Thyroid gland (tissue), 4 donors: Measurements from ENCODE around the gene HOXA3. TPM values are rescaled to one million over a fixed set of nuclear protein-coding genes. Genes with fewer than 3 reads are reported as not detected.

ENCODE experiments used
- DNase-seq, 2 donors: peaks; one replicate each; pipeline ENCODE4 v3.0.0-alpha.2; 2019
- H3K27ac ChIP-seq, 3 donors: fragments of 200-600 bp; sonication (generic); 1 replicate in 2 of 3; 2 replicates in 1 of 3; pipeline ENCODE4 v1.5.1; 2016 to 2019; ENCODE audit warnings: mild to moderate bottlenecking in 1 of 3, moderate library complexity in 1 of 3
- H3K27me3 ChIP-seq: fragments of 200-600 bp; sonication (generic); one replicate; pipeline ENCODE4 v1.5.1; 2019
- H3K36me3 ChIP-seq, 2 donors: fragments of 200-600 bp; sonication (generic); one replicate each; pipeline ENCODE4 v1.5.1; 2016 to 2019
- H3K4me1 ChIP-seq, 2 donors: fragments of 200-600 bp; sonication (generic); one replicate each; pipeline ENCODE4 v1.5.1; 2017 to 2019
- H3K4me3 ChIP-seq, 3 donors: fragments of 200-600 bp; sonication (generic); replicated peaks in 1 of 3; 1 replicate in 2 of 3; 2 replicates in 1 of 3; pipeline ENCODE4 v1.5.1; 2016; ENCODE audit warnings: mild to moderate bottlenecking in 1 of 3
- H3K9me3 ChIP-seq: fragments of 200-600 bp; sonication (generic); one replicate; pipeline ENCODE4 v1.5.1; 2017
- POLR2A ChIP-seq, 2 donors: fragments of 450-650 bp; IDR thresholded peaks; one replicate each; pipeline ENCODE4 v1.6.1; 2017; ENCODE audit warnings: antibody characterized with exemption in 2 of 2, mild to moderate bottlenecking in 2 of 2, moderate library complexity in 1 of 2
- WGBS, 2 donors: methylation state at CpG; one replicate each; pipeline ENCODE4 v1.1.5; 2017; 5-methylcytosine and 5-hydroxymethylcytosine counted together
- intact Hi-C: fragments of 100-400 bp; cut with DNase I; formaldehyde crosslinking; loops from one replicate; pipeline ENCODE4 v1.15.1; 2023
- total RNA-seq, 4 donors: library from RNA; depleted of rRNA; stranded (reverse); fragments of >200 nt; gene quantifications; one replicate each; pipeline ENCODE4 v1.2.3, GENCODE V29; 2016
- TF ChIP-seq, protein P1 (sequence below), 6 experiments: fragments of 200-600 bp in 3 of 6; fragments of 450-650 bp in 3 of 6; sonication (generic) in 3 of 6; IDR thresholded peaks; one replicate each; pipeline ENCODE4 v1.5.1; 2016 to 2019; ENCODE audit warnings: antibody characterized with exemption in 6 of 6, mild to moderate bottlenecking in 2 of 6, inconsistent platforms in 1 of 6, moderate library complexity in 1 of 6

HOXA3 gene
- total RNA-seq, 4 donors from 2014 or later: 0.94 to 6.1 (median 1.9) TPM

GRCh38 chr7:27143023-27143949 lies 9.1 kb downstream of the HOXA3 start, which contains the start of gene HOXA5:
TSS of gene HOXA5 (minus strand) at chr7:27143681. CDS start at chr7:27143607, 74 bp downstream.
- intact Hi-C loops: no loop called here
- peaks cover 86% of the 10 kb centered on the region for H3K27me3 ChIP-seq
- H3K4me1 ChIP-seq: peaks cover 14 to 23% of the 10 kb centered on the region in 2 donors
- 16 to 19% methylated on average over 25 to 27 of the region's 86 CpGs for WGBS, 2 donors
- DNase-seq: no peak
- H3K4me3 ChIP-seq: peak within 1 kb of the TSS in 1 of 3 donors; percentile 14
- TF ChIP-seq POLR2A (IDR thresholded peaks at IDR 0.05): peak in 1 of 2 donors; percentile 51
- TF ChIP-seq, protein P1, sequence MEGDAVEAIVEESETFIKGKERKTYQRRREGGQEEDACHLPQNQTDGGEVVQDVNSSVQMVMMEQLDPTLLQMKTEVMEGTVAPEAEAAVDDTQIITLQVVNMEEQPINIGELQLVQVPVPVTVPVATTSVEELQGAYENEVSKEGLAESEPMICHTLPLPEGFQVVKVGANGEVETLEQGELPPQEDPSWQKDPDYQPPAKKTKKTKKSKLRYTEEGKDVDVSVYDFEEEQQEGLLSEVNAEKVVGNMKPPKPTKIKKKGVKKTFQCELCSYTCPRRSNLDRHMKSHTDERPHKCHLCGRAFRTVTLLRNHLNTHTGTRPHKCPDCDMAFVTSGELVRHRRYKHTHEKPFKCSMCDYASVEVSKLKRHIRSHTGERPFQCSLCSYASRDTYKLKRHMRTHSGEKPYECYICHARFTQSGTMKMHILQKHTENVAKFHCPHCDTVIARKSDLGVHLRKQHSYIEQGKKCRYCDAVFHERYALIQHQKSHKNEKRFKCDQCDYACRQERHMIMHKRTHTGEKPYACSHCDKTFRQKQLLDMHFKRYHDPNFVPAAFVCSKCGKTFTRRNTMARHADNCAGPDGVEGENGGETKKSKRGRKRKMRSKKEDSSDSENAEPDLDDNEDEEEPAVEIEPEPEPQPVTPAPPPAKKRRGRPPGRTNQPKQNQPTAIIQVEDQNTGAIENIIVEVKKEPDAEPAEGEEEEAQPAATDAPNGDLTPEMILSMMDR (IDR thresholded peaks at IDR 0.05): peak in 2 of 6 experiments; percentile 34 to 45
- no peaks in the 10 kb centered on the region for H3K36me3 ChIP-seq
- H3K9me3 ChIP-seq: no peaks in the 10 kb centered on the region
- peak within 1 kb of the TSS in 2 of 3 donors; percentile 27 to 55 for H3K27ac ChIP-seq

DNA sequence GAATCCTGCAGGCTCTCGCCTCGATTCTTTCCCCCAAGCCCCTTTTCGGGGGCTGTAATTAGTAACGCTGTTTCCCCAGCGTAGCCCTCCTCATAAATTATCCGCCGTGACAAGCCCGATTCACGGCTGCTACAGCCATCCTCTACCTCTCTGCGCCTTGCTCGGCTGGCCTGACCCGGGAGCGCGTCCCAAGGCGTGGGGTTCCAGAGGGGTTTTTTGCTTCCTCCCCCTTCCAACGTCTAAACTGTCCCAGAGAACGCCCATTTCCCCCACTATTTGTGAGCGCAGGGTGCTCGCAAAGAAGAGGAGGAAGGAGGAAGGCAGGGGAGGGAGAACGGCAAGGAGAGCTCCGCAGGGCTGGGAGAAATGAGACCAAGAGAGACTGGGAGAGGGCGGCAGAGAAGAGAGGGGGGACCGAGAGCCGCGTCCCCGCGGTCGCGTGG lies 9.8 kb downstream of the HOXA3 start:
- no peak for DNase-seq
- H3K27ac ChIP-seq: peak overlapping the region in 1 of 3 donors; percentile 55
- peak overlapping the region in 1 of 3 donors; percentile 14 for H3K4me3 ChIP-seq
- no peaks in the 10 kb centered on the region for H3K36me3 ChIP-seq
- no peaks in the 10 kb centered on the region for H3K9me3 ChIP-seq
- H3K27me3 ChIP-seq: peaks cover 81% of the 10 kb centered on the region
- TF ChIP-seq, protein P1 (IDR thresholded peaks at IDR 0.05): no peak
- TF ChIP-seq POLR2A (IDR thresholded peaks at IDR 0.05): no peak
- intact Hi-C loops: no loop called here
- WGBS, 2 donors: 3 to 15% methylated on average over 29 of the region's 29 CpGs
- H3K4me1 ChIP-seq: peaks cover 11 to 17% of the 10 kb centered on the region in 2 donors

DNA sequence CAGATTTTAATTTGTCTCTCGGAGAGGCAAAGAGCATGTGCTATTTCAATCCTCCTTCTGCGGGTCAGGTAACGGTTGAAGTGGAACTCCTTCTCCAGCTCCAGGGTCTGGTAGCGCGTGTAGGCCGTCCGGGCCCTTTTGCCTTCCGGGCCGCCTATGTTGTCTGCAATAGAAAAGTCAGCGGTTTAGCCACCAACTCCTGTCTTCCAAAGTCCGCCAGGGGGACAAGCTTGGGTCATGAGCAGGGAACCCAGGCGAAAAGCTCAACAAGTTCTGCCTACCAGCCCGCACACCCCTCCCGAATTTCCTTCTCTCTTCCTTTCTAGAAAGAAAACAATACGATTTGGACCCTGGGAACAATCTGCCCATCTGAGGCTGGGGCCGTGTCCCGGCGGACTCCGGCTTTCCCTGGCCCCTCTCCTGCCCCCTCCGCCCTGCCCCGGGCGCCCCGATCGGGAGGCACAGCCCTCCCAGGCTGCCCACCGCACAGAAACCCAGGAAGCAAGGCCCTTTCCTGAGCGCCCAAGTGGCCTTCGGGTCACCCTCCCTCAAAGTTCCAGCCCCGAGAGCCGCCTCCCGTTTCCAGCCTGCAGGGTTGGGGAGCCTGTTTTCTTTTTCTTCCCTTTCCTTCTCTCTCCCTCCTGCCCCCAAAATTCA lies 10.3 kb downstream of the HOXA3 start:
- Histone ChIP-seq H3K27me3 (peaks cover 78% of the 10 kb centered on the region), H3K4me1 (peaks cover 11 to 16% of the 10 kb centered on the region in 2 donors)

DNA sequence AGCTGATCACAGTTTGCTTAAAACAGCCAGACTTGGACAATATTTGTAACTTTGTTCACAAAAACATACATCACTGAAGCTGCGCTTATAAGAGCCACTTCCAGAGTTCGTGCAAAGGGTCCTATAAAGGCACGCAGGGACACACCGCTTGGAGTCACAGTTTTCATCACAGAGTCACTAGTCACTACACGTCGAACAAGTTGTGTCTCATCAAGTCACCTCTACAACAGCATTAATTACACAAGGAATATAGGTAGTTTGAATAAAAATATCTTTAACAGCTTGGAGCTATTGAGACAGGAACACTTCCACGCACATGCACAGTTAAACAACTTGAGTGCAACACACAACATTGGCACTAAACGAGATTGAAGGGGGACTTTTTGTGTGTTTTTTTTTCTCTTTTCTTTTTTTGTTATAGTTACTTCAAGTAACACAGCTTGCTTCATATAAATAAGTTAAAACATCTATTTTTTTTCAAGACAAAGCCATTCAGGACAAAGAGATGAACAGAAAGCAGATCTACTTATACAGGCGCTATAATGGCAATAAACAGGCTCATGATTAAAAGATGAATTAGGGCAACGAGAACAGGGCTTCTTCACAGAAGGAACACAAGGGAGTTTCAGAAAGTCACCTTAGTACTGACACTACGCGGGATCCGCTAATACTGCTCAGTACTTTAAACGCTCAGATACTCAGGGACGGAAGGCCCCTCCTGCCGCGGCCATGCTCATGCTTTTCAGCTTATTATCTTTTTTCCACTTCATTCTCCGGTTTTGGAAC lies 11.1 kb downstream of the HOXA3 start:
- peaks cover 11 to 16% of the 10 kb centered on the region in 2 donors for H3K4me1 ChIP-seq
- intact Hi-C loops: no loop called here

More for the DNA sequence above, 10.3 kb downstream of the HOXA3 start:
- H3K4me3 ChIP-seq: peak overlapping the region in 1 of 3 donors; percentile 14
- DNase-seq: no peak
- peak overlapping the region in 1 of 3 donors; percentile 55 for H3K27ac ChIP-seq
- no peak for TF ChIP-seq POLR2A (IDR thresholded peaks at IDR 0.05)
- TF ChIP-seq, protein P1 (IDR thresholded peaks at IDR 0.05): no peak
- intact Hi-C loops: no loop called here
- H3K36me3 ChIP-seq: no peaks in the 10 kb centered on the region
- WGBS, 2 donors: 20 to 24% methylated on average over 27 to 30 of the region's 30 CpGs
- H3K9me3 ChIP-seq: no peaks in the 10 kb centered on the region

More for the DNA sequence above, 11.1 kb downstream of the HOXA3 start:
- Histone ChIP-seq H3K4me3 (no peak overlapping the region), H3K36me3 (no peaks in the 10 kb centered on the region), H3K27me3 (peaks cover 79% of the 10 kb centered on the region), H3K27ac (no peak overlapping the region), H3K9me3 (no peaks in the 10 kb centered on the region)
- WGBS, 2 donors: 33 to 50% methylated on average over 18 of the region's 18 CpGs
- TF ChIP-seq, protein P1 (IDR thresholded peaks at IDR 0.05): no peak
- no peak for TF ChIP-seq POLR2A (IDR thresholded peaks at IDR 0.05)
- DNase-seq: no peak
